Measurements from ENCODE around the gene BRMS1L.
"Not testable (repeated sequence)": the region's sequence is repeated elsewhere in the genome, so short reads cannot be mapped to it uniquely, and the experiment has no call there.

The BRMS1L gene

DNA sequence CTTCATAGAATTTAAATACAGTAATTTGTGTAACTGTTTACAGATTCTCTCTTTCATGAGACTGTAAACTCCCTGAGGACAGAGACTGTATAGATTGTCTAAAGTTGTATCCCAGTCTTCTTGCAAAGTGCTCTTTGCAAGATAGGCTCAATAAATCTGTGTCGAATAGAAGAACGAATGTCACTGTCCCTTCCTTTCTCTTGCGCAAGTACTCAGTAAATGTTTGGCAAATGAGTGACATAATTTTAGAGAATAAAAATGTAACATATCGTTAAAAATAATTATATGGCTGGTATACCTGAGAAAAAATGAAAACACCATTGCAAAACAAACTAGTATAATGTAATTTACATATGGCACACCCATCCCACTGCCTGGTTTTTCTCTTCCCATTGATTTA lies 15.2 kb upstream of the BRMS1L start:
- Mint-ChIP-seq H3K27ac (no peak overlapping the region), H3K9me3 (no peaks in the 10 kb centered on the region), H3K4me3 (no peak overlapping the region), H3K27me3 (no peaks in the 10 kb centered on the region), H3K4me1 (peaks cover 28% of the 10 kb centered on the region)
- ATAC-seq (no peak), DNase-seq (no peak)

- Mint-ChIP-seq H3K27me3 (no peaks in the 10 kb centered on the region), H3K4me3 (no peak overlapping the region), H3K27ac (no peak overlapping the region), H3K4me1 (peaks cover 6% of the 10 kb centered on the region), H3K9me3 (no peaks in the 10 kb centered on the region)
- DNase-seq (peak; percentile 73 to 74), ATAC-seq (peak; percentile 91)
These were observed 11.7 kb upstream of the BRMS1L start for GRCh38 chr14:35814371-35815005.

DNA sequence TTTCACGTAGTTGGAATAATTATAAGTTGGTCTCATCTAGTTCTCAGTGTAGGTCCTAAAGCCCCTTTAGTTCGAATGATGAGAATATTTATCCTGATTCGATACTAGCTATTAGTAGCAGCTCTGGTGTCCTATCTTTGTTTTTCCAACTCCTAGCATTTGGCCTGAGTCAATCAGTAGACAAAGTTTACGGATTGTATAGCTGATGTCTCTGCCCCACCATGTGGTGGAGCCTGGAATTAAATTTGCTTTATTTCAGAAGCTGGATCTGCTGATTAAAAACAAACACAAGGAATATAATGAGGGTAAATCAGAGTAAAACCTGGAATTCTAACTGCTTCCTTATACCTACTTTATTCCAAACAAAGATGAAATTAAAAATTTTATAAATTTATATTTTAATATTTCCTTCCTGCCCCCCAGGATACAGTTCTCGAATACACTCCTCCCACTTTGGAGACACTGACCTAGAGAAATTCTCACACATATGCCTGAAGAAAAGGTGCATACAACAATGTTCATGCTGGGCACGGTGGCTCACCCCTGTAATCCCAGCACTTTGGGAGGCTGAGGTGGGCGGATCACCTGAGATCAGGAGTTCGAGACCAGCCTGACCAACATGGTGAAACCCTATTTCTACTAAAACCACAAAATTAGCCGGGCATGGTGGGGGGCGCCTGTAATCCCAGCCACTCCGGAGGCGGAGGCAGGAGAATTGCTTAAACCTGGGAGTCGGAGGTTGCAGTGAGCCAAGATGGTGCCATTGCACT lies 7.6 kb upstream of the BRMS1L start:
- no peak overlapping the region for H3K4me3 Mint-ChIP-seq
- no peaks in the 10 kb centered on the region for H3K9me3 Mint-ChIP-seq
- H3K27ac Mint-ChIP-seq, result no peak overlapping the region
- no peak for DNase-seq
- ATAC-seq, result peak; percentile 64
- no peaks in the 10 kb centered on the region for H3K27me3 Mint-ChIP-seq
- no peaks in the 10 kb centered on the region for H3K4me1 Mint-ChIP-seq

DNA sequence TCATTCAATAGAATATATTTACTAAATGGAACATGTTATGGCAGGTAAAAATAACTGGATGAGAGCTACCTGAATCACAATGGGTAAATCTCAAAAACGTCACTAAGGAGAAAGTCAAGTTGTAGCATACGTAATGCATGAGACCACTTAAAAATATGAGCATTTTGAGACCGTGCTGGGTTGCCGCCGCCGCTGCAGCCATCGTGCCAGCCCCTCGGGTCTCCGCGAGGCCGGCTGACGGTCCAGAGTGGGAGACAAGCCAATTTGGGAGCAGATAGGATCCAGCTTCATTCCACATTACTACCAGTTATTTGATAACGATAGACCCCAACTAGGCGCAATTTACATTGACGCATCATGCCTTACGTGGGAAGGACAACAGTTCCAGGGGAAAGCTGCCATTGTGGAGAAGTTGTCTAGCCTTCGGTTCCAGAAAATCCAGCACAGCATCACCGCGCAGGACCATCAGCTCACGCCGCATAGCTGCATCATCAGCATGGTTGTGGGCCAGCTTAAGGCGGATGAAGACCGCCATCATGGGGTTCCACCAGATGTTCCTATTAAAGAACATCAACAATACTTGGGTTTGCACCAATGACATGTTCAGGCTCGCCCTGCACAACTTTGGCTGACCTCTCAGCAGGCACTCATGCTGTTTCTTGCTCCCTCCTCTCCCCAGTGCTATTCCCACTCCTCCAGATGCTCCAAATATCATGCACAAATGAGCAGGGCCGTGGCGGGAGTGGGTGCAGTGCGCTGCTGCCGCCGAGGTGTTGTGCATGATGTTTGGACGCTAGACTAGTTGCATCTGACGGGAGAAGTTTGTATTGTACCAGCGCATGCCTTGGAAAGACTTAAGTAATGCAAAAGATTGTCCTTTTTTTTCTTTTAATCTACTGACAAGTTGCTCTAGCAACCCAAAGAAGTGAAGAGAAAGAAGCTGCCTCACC lies 6.3 kb upstream of the BRMS1L start:
- no peak overlapping the region for H3K27ac Mint-ChIP-seq
- H3K4me1 Mint-ChIP-seq, result no peaks in the 10 kb centered on the region
- H3K4me3 Mint-ChIP-seq, result no peak overlapping the region
- H3K9me3 Mint-ChIP-seq, result no peaks in the 10 kb centered on the region
- no peaks in the 10 kb centered on the region for H3K27me3 Mint-ChIP-seq
- no peak for DNase-seq
- ATAC-seq, result no peak

- H3K9me3 Mint-ChIP-seq, result no peaks in the 10 kb centered on the region
- H3K27ac Mint-ChIP-seq, result no peak overlapping the region
- DNase-seq, result no peak
- ATAC-seq, result no peak
- no peaks in the 10 kb centered on the region for H3K4me1 Mint-ChIP-seq
- H3K27me3 Mint-ChIP-seq, result no peaks in the 10 kb centered on the region
- H3K4me3 Mint-ChIP-seq, result no peak overlapping the region
These were observed 4.3 kb upstream of the BRMS1L start for GRCh38 chr14:35821564-35822411.

DNA sequence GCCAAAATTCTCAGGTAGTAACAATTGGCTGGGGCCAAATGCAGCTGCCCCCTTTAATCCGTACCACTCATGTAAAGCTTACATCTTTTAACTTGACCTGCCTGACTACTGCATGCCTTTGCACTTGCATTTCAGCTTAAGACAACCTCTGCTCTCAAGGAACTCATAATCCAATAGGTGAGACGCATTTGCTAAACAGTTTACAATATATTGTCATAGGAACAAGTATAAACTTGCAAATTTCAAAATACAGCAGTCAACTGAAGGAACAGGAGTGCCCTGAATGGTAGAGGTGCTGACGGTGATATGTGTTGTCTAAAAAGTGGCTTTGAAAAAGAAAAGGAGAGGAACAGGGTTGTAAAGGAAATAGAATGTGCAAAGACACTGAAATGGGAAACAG lies 3.6 kb upstream of the BRMS1L start:
- H3K4me3 Mint-ChIP-seq, result no peak overlapping the region
- ATAC-seq, result no peak
- H3K4me1 Mint-ChIP-seq, result peaks cover 6% of the 10 kb centered on the region
- H3K27ac Mint-ChIP-seq, result no peak overlapping the region
- H3K27me3 Mint-ChIP-seq, result no peaks in the 10 kb centered on the region
- no peaks in the 10 kb centered on the region for H3K9me3 Mint-ChIP-seq
- no peak for DNase-seq

GRCh38 chr14:35824446-35825165 lies 1.5 kb upstream of the BRMS1L start:
- not testable (repeated sequence) for DNase-seq, H3K27ac Mint-ChIP-seq, H3K9me3 Mint-ChIP-seq, ATAC-seq, H3K27me3 Mint-ChIP-seq
- peak overlapping the region in 1 of 2 donors; percentile 87 for H3K4me3 Mint-ChIP-seq
- peaks cover 17% of the 10 kb centered on the region for H3K4me1 Mint-ChIP-seq

- ATAC-seq (no peak), DNase-seq (no peak)
- Mint-ChIP-seq H3K4me3 (peak overlapping the region; percentile 93 to 95), H3K4me1 (peaks cover 19% of the 10 kb centered on the region), H3K9me3 (no peaks in the 10 kb centered on the region), H3K27me3 (no peaks in the 10 kb centered on the region), H3K27ac (peak overlapping the region; percentile 74 to 90)
These were observed 245 bp upstream of the BRMS1L start for GRCh38 chr14:35825968-35826217.

DNA sequence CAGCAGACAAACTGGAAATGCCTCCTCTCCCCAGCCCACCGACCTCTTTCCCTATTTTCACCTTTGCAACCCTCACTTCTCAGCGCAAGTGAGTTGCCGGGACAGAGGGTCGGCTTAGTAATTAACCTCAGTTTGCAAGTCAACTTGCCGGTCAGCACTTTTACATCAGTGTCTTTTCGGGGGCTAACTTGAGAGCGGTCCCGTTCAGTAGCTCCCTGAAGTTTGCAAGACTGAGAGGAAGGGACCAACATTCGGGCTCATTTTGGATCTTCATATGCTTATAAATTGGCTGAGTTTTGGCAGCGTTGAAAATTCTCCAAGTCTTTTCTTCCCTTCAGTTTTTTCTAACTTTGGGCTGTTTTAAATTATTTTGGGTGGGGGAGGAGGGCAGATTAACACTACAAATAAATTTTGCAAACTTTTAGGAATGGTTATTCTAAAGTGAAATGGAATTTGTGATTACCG lies 846 bp downstream of the BRMS1L start:
- ATAC-seq (no peak), DNase-seq (no peak)
- Mint-ChIP-seq H3K27me3 (no peaks in the 10 kb centered on the region), H3K4me1 (peaks cover 19% of the 10 kb centered on the region), H3K9me3 (no peaks in the 10 kb centered on the region), H3K4me3 (peak overlapping the region; percentile 93 to 95), H3K27ac (peak overlapping the region in 1 of 2 donors; percentile 33)

- no peak overlapping the region for H3K27ac Mint-ChIP-seq
- H3K4me1 Mint-ChIP-seq, result peaks cover 19% of the 10 kb centered on the region
- DNase-seq (no peak), ATAC-seq (no peak)
- peak overlapping the region; percentile 93 to 95 for H3K4me3 Mint-ChIP-seq
- no peaks in the 10 kb centered on the region for H3K27me3 Mint-ChIP-seq
- H3K9me3 Mint-ChIP-seq, result no peaks in the 10 kb centered on the region
These were observed 1.7 kb downstream of the BRMS1L start for GRCh38 chr14:35827678-35828472.

GRCh38 chr14:35829449-35829848 lies 3.3 kb downstream of the BRMS1L start:
- no peaks in the 10 kb centered on the region for H3K9me3 Mint-ChIP-seq
- no peak overlapping the region for H3K27ac Mint-ChIP-seq
- DNase-seq (no peak), ATAC-seq (no peak)
- H3K4me1 Mint-ChIP-seq, result peaks cover 19% of the 10 kb centered on the region
- no peak overlapping the region for H3K4me3 Mint-ChIP-seq
- H3K27me3 Mint-ChIP-seq, result no peaks in the 10 kb centered on the region

DNA sequence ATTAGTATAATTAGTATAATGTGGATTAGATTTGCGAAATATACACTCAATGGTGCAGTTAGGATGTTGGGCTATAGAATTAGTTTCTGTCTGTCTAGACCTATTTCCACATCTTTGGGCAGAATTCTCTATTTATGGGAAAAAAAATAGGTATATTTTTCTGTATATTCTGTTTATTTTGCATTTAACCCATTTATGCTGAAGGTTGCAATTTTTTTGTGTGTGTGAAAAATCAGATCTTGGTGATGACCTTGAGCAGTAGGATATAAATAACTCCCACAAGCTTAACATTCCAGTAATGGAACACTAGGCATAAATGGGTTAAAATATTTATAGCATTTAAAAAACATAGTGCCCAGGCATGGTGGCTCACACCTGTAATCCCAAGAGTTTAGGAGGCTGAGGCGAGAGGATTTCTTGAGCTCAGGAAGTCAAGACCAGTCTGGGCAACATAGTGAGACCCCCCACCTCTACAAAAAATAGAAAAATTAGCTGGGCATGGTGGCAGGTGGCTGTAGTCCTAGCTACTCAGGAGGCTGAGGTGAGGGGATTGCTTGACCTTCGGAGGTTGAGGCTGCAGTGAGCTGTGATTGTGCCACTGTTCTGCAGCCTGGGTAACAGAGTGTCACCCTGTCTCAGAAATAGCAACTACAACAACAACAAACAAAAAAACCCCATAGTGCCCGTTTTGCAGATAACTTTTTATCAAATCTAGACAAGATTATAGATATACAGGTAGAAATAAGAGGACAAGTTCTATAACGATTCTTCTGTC lies 9.3 kb downstream of the BRMS1L start:
- H3K9me3 Mint-ChIP-seq, result peaks cover 6 to 16% of the 10 kb centered on the region in 2 donors
- ATAC-seq, result no peak
- H3K27ac Mint-ChIP-seq, result no peak overlapping the region
- H3K4me1 Mint-ChIP-seq, result no peaks in the 10 kb centered on the region
- DNase-seq, result no peak
- H3K4me3 Mint-ChIP-seq, result no peak overlapping the region
- H3K27me3 Mint-ChIP-seq, result no peaks in the 10 kb centered on the region

DNA sequence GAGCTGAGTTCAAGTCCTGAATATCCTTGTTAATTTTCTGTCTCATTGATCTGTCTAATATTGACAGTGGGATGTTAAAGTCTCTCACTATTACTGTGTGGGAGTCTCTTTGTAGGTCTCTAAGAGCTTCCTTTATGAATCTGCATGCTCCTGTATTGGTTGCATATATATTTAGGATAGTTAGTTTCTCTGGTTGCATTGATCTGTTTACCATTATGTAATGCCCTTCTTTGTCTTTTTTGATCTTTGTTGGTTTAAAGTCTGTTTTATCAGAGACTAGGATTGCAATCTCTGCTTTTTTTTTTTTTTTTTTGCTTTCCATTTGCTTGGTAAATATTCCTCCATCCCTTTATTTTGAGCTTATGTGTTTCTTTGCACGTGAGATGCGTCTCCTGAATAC lies 15.6 kb downstream of the BRMS1L start:
- H3K9me3 Mint-ChIP-seq, result peaks cover 26 to 42% of the 10 kb centered on the region in 2 donors
- not testable (repeated sequence) for DNase-seq, H3K27ac Mint-ChIP-seq, H3K27me3 Mint-ChIP-seq, ATAC-seq, H3K4me1 Mint-ChIP-seq, H3K4me3 Mint-ChIP-seq

Measured in stimulated activated naive CD8-positive, alpha-beta T cell treated with anti-CD3 and anti-CD28 coated beads, Interleukin-15, amount 100 ng/mL, for 72 hours (primary cell).